Endothelial cell of umbilical vein (primary cell): ENCODE data around the gene GLCE. TPM values are rescaled to one million over a fixed set of nuclear protein-coding genes. Genes with fewer than 3 reads are reported as not detected.

Experiments
- BruUV-seq: library from RNA; stranded (reverse); fragments of 400-500 nt; replicated peaks from 2 replicates; lab custom pipeline; 2021; lab: Mats Ljungman, UMichigan
- CTCF ChIA-PET: fragments of 300-600, 350-600 bp; sonication (Branson Sonifier 250); formaldehyde crosslinking; loops from one replicate; lab custom pipeline; 2021; ENCODE audit warnings: antibody characterized with exemption, inconsistent platforms; lab: Charles Lee
- POLR2A ChIA-PET: fragments of 300-600, 350-600 bp; sonication (Branson Sonifier 250); formaldehyde crosslinking; loops from one replicate; lab custom pipeline; 2021; ENCODE audit warnings: antibody characterized with exemption, inconsistent platforms; lab: Charles Lee
- DNase-seq: peaks from one replicate; pipeline ENCODE4 v3.0.0-alpha.2; 2011; ENCODE audit warnings: low read depth, low spot score
- FAIRE-seq: peaks from 2 replicates; lab custom pipeline; 2011; peaks lifted over from hg19 to GRCh38; lab: Jason Lieb, UNC
- H2AFZ ChIP-seq: 2 replicates; pipeline ENCODE4 v1.6.0; 2012; ENCODE audit warnings: low read depth, low read length, control low read depth, inconsistent platforms
- H3K27ac ChIP-seq: 2 replicates; pipeline ENCODE4 v1.5.1; 2011; ENCODE audit warnings: low read depth, mild to moderate bottlenecking, control low read depth, low read length, moderate library complexity; ENCODE audit not compliant: insufficient read depth
- H3K27me3 ChIP-seq, 2 experiments: 2 replicates each; pipeline versions ENCODE4 v1.6.0 to v1.6.1; 2011; ENCODE audit warnings: low read length in 2 of 2, mixed read lengths in 1 of 2; ENCODE audit not compliant: control insufficient read depth in 2 of 2, insufficient read depth in 2 of 2
- H3K36me3 ChIP-seq, 2 experiments: 2 replicates in 1 of 2; 3 replicates in 1 of 2; pipeline ENCODE4 v1.5.1; 2011; ENCODE audit warnings: low read length in 2 of 2, mild to moderate bottlenecking in 1 of 2, moderate library complexity in 1 of 2; ENCODE audit not compliant: control insufficient read depth in 2 of 2, insufficient read depth in 2 of 2; ENCODE audit errors: extremely low read depth in 1 of 2
- H3K4me1 ChIP-seq: 3 replicates; pipeline ENCODE4 v1.5.1; 2011; ENCODE audit warnings: mild to moderate bottlenecking, low read length; ENCODE audit not compliant: control insufficient read depth, insufficient read depth; ENCODE audit errors: extremely low read depth
- H3K4me2 ChIP-seq: 2 replicates; pipeline ENCODE4 v1.6.1; 2011; ENCODE audit warnings: low read length, control low read depth, mixed read lengths; ENCODE audit not compliant: insufficient read depth
- H3K4me3 ChIP-seq, 3 experiments: fragments of 200-600 bp in 1 of 3; sonication (generic), shearing (Covaris generic) in 1 of 3; replicated peaks in 1 of 3; 2 replicates each; pipeline ENCODE4 v1.5.1; 2011 to 2016; ENCODE audit warnings: control low read depth in 3 of 3, low read length in 3 of 3, mild to moderate bottlenecking in 2 of 3, inconsistent platforms in 1 of 3, low read depth in 1 of 3, moderate library complexity in 1 of 3; ENCODE audit not compliant: insufficient read depth in 1 of 3
- H3K79me2 ChIP-seq: 2 replicates; pipeline ENCODE4 v1.6.0; 2012; ENCODE audit warnings: low read length, inconsistent platforms; ENCODE audit not compliant: control insufficient read depth, insufficient read depth
- H3K9ac ChIP-seq: replicated peaks from 2 replicates; pipeline ENCODE3; 2011; ENCODE audit warnings: low read length, control low read depth; ENCODE audit not compliant: insufficient read depth; ENCODE audit errors: extremely low read depth
- H3K9me1 ChIP-seq: replicated peaks from 3 replicates; pipeline ENCODE4 v1.6.0; 2011; ENCODE audit warnings: mild to moderate bottlenecking, low read length; ENCODE audit not compliant: control insufficient read depth, insufficient read depth; ENCODE audit errors: extremely low read depth
- H3K9me3 ChIP-seq: replicated peaks from 2 replicates; pipeline ENCODE4 v1.5.1; 2012; ENCODE audit warnings: low read length, inconsistent platforms; ENCODE audit not compliant: control insufficient read depth, insufficient read depth
- H4K20me1 ChIP-seq: replicated peaks from 2 replicates; pipeline ENCODE3; 2011; ENCODE audit warnings: mild to moderate bottlenecking, low read length; ENCODE audit not compliant: control insufficient read depth, insufficient read depth; ENCODE audit errors: extremely low read depth
- EZH2 ChIP-seq: IDR thresholded peaks from 2 replicates; pipeline ENCODE4 v1.6.1; 2012; ENCODE audit warnings: borderline replicate concordance, low read depth, mild to moderate bottlenecking, moderate library complexity, low read length, inconsistent platforms; ENCODE audit not compliant: severe bottlenecking
- FOS ChIP-seq: IDR thresholded peaks from 2 replicates; pipeline ENCODE4 v1.6.1; 2011; ENCODE audit warnings: mild to moderate bottlenecking, low read length, moderate library complexity, borderline replicate concordance; ENCODE audit not compliant: insufficient read depth
- GATA2 ChIP-seq: IDR thresholded peaks from 2 replicates; pipeline ENCODE4 v1.7.0; 2011; ENCODE audit warnings: low read depth, mild to moderate bottlenecking, moderate library complexity, mixed read lengths, low read length; ENCODE audit not compliant: insufficient read length, insufficient read depth
- JUN ChIP-seq: IDR thresholded peaks from 2 replicates; pipeline ENCODE4 v1.6.1; 2011; ENCODE audit warnings: borderline replicate concordance, low read depth; ENCODE audit not compliant: insufficient read length, insufficient read depth
- MYC ChIP-seq: IDR thresholded peaks from one replicate; pipeline ENCODE4 v1.6.1; 2011; ENCODE audit warnings: mild to moderate bottlenecking, low read depth, low read length
- POLR2A ChIP-seq: IDR thresholded peaks from 2 replicates; pipeline ENCODE4 v1.6.1; 2012; ENCODE audit warnings: low read depth, mild to moderate bottlenecking, control low read depth, low read length
- POLR2AphosphoS5 ChIP-seq: IDR thresholded peaks from 2 replicates; pipeline ENCODE4 v1.6.1; 2012; ENCODE audit warnings: low read depth, mild to moderate bottlenecking, control low read depth, low read length, moderate library complexity; ENCODE audit not compliant: insufficient read depth
- dilution Hi-C: fragments of 300-500 bp; cut with MboI; formaldehyde crosslinking; loops from one replicate; pipeline ENCODE4 v1.15.0; 2019; ENCODE audit warnings: low sequenced_read_pairs; ENCODE audit not compliant: extremely low pct_ligation_motif_present
- intact Hi-C: fragments of 100-400 bp; cut with micrococcal nuclease; formaldehyde crosslinking; loops from one replicate; pipeline ENCODE4 v1.10.0; 2022
- polyA plus RNA-seq, 4 experiments: library from polyadenylated mRNA; depleted of rRNA in 3 of 4; stranded (reverse) in 3 of 4; unstranded in 1 of 4; fragments of >200 nt; gene quantifications; 2 replicates each; pipeline versions ENCODE4 v1.2.1 to v1.2.3, GENCODE V29; 2011 to 2012; ENCODE audit warnings: missing spikeins in 1 of 4
- total RNA-seq: library from RNA; stranded (reverse); gene quantifications from 2 replicates; pipeline ENCODE4 v1.2.3, GENCODE V29; 2021
- TF ChIP-seq, protein P1 (sequence below), 2 donors: IDR thresholded peaks; 1 replicate in 1 of 2; 2 replicates in 1 of 2; pipeline ENCODE4 v1.5.1; 2011; ENCODE audit warnings: low read length in 2 of 2, mild to moderate bottlenecking in 2 of 2, moderate library complexity in 2 of 2, control low read depth in 1 of 2, inconsistent platforms in 1 of 2, low read depth in 1 of 2; ENCODE audit not compliant: insufficient read depth in 1 of 2; ENCODE audit errors: extremely low read depth in 1 of 2
- TF ChIP-seq, protein P2 (sequence below): IDR thresholded peaks from 2 replicates; pipeline ENCODE4 v1.6.1; 2011; ENCODE audit not compliant: insufficient read depth, insufficient read length

Gene GLCE
- total and polyA plus RNA-seq, 2 donors (not counting 3 experiments of a cell fraction or from before 2014, with no cell fraction given): 48.1 to 86.6 TPM

DNA sequence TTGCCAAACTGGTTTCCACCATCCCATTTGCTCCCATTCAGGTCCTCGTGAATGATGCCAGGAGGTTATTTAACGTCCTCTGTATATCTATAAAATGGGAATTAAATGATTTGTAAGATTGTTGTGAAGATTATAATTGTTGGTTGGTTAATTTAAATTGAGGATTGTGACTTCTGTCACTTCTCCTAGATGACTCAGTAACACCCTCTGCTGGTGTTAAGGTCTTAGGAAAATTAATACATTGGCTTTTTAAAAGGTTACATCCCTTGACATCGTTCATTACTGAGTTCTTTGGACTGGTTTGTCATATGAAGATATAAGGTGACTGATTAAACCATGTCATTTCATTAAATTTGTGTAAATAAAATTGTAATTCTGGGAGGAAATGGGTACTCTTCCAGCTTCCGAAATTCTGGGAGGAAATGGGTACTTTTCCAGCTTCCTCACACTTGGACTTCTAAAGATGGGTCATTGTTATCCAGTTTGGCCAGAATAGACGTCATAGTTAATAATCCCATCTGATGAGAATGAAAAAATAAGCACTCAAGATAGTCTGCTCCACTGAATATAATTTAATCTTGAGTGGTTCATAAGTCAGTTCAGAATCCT lies 105.0 kb downstream of the GLCE start:
- H3K9me1 ChIP-seq: no peaks in the 10 kb centered on the region
- H4K20me1 ChIP-seq: no peaks in the 10 kb centered on the region
- no peak overlapping the region for H3K4me2 ChIP-seq
- ChIA-PET CTCF (interaction anchor here (0.6 to 2.2 kb wide), 31 partner anchors 9 to 231 kb away, joined by 3 to 30 read pairs (median 5); partner anchors contain the start of gene GLCE), POLR2A (no interaction called here)
- no peak overlapping the region for H3K27ac ChIP-seq
- no TSS peak for BruUV-seq
- H3K9me3 ChIP-seq: no peaks in the 10 kb centered on the region
- dilution Hi-C loops: no loop called here
- no peak overlapping the region for H2AFZ ChIP-seq
- TF ChIP-seq, protein P1, sequence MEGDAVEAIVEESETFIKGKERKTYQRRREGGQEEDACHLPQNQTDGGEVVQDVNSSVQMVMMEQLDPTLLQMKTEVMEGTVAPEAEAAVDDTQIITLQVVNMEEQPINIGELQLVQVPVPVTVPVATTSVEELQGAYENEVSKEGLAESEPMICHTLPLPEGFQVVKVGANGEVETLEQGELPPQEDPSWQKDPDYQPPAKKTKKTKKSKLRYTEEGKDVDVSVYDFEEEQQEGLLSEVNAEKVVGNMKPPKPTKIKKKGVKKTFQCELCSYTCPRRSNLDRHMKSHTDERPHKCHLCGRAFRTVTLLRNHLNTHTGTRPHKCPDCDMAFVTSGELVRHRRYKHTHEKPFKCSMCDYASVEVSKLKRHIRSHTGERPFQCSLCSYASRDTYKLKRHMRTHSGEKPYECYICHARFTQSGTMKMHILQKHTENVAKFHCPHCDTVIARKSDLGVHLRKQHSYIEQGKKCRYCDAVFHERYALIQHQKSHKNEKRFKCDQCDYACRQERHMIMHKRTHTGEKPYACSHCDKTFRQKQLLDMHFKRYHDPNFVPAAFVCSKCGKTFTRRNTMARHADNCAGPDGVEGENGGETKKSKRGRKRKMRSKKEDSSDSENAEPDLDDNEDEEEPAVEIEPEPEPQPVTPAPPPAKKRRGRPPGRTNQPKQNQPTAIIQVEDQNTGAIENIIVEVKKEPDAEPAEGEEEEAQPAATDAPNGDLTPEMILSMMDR (IDR thresholded peaks at IDR 0.05; ENCODE audit: extremely low read depth in 1 of 2, insufficient read depth in 1 of 2, low read depth in 1 of 2, low read length in 2 of 2): peak; percentile 22 to 33
- no peak for TF ChIP-seq MYC
- no peaks in the 10 kb centered on the region for H3K79me2 ChIP-seq
- H3K4me1 ChIP-seq: no peaks in the 10 kb centered on the region
- peaks cover 10% of the 10 kb centered on the region in 2 experiments for H3K36me3 ChIP-seq
- FAIRE-seq (peak; percentile 81), DNase-seq (peak; percentile 46)
- intact Hi-C loops: loop anchor here (1.0 kb wide), 2 partner anchors 129 to 206 kb away; no protein-coding TSS in a partner anchor
- H3K4me3 ChIP-seq: no peak overlapping the region
- no peaks in the 10 kb centered on the region for H3K27me3 ChIP-seq
- H3K9ac ChIP-seq: no peak overlapping the region

DNA sequence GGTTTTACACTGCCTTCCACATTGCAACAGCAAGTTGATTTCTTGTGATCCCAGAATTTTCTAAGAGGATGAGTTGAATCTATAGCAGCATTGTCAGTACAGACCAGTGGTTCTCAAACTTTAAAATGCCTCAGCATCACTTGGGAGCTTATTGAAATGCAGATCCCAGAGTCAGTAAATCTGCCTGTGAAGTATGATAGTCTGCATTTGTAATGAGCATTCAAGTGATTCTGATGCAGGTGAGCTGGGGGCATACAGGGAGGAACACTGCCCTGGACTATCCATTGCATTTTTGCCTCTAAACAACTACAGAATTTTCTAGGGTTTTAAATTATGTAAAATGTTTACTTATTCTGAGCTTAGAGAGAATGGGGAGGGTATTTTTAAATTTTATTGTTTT lies 110.8 kb downstream of the GLCE start:
- BruUV-seq: no TSS peak

More for the DNA sequence above, 110.8 kb downstream of the GLCE start:
- TF ChIP-seq GATA2 (no peak), POLR2AphosphoS5 (no peak), FOS (no peak), POLR2A (no peak), JUN (no peak), MYC (no peak), EZH2 (no peak)
- TF ChIP-seq, protein P2, sequence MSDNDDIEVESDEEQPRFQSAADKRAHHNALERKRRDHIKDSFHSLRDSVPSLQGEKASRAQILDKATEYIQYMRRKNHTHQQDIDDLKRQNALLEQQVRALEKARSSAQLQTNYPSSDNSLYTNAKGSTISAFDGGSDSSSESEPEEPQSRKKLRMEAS: no peak
- TF ChIP-seq, protein P1 (IDR thresholded peaks at IDR 0.05; ENCODE audit: extremely low read depth in 1 of 2, insufficient read depth in 1 of 2, low read depth in 1 of 2, low read length in 2 of 2): no peak
- H3K36me3 ChIP-seq: peaks cover 4 to 8% of the 10 kb centered on the region in 2 experiments
- ChIA-PET CTCF (interaction anchor here (1.8 kb wide), 1 partner anchor 123 kb away, joined by 8 read pairs; no protein-coding TSS in a partner anchor), POLR2A (no interaction called here)
- no peak overlapping the region for H3K4me3 ChIP-seq
- no peaks in the 10 kb centered on the region for H3K27me3 ChIP-seq
- H3K4me1 ChIP-seq: no peaks in the 10 kb centered on the region
- H4K20me1 ChIP-seq: no peaks in the 10 kb centered on the region
- no peaks in the 10 kb centered on the region for H3K9me3 ChIP-seq
- FAIRE-seq (no peak), DNase-seq (no peak)
- no peak overlapping the region for H2AFZ ChIP-seq
- no peak overlapping the region for H3K9ac ChIP-seq
- no peak overlapping the region for H3K27ac ChIP-seq
- no peak overlapping the region for H3K4me2 ChIP-seq
- no peaks in the 10 kb centered on the region for H3K9me1 ChIP-seq
- intact Hi-C loops (no loop called here), dilution Hi-C loops (no loop called here)
- H3K79me2 ChIP-seq: no peaks in the 10 kb centered on the region
